HL-60 (cell line): ENCODE results near the gene BCL6.

Experiments used
- DNase-seq, 2 experiments: peaks; one replicate each; pipeline ENCODE4 v3.0.0-alpha.2; 2010 to 2020; ENCODE audit warnings: low read depth in 1 of 2, low spot score in 1 of 2
- H3K27ac ChIP-seq: fragments of 250-450 bp; sonication (Bioruptor Pico); replicated peaks from 2 replicates; pipeline ENCODE4 v1.5.1; 2020; ENCODE audit warnings: mild to moderate bottlenecking, moderate library complexity
- H3K27me3 ChIP-seq: fragments of 250-450 bp; sonication (Bioruptor Pico); 2 replicates; pipeline ENCODE4 v1.5.1; 2021; ENCODE audit warnings: mild to moderate bottlenecking, moderate library complexity; ENCODE audit not compliant: insufficient read depth, poor library complexity, severe bottlenecking
- H3K4me3 ChIP-seq: replicated peaks from 2 replicates; pipeline ENCODE4 v1.5.1; 2011; ENCODE audit warnings: mild to moderate bottlenecking, control low read depth, low read length; ENCODE audit not compliant: insufficient read depth
- GABPA ChIP-seq: IDR thresholded peaks from 2 replicates; pipeline ENCODE4 v1.6.1; 2012; ENCODE audit warnings: low read depth
- POLR2AphosphoS5 ChIP-seq: IDR thresholded peaks from 2 replicates; pipeline ENCODE4 v1.6.1; 2012; ENCODE audit warnings: low read depth
- REST ChIP-seq: IDR thresholded peaks from 2 replicates; pipeline ENCODE4 v1.6.1; 2012; ENCODE audit warnings: low read depth; ENCODE audit not compliant: insufficient replicate concordance
- SPI1 ChIP-seq: IDR thresholded peaks from 2 replicates; pipeline ENCODE4 v1.6.1; 2012; ENCODE audit warnings: low read depth, mild to moderate bottlenecking, borderline replicate concordance
- TF ChIP-seq, protein P1 (sequence below): IDR thresholded peaks from one replicate; pipeline ENCODE4 v1.5.1; 2011; ENCODE audit warnings: low read length, control low read depth, inconsistent platforms; ENCODE audit not compliant: insufficient read depth

The BCL6 gene

DNA sequence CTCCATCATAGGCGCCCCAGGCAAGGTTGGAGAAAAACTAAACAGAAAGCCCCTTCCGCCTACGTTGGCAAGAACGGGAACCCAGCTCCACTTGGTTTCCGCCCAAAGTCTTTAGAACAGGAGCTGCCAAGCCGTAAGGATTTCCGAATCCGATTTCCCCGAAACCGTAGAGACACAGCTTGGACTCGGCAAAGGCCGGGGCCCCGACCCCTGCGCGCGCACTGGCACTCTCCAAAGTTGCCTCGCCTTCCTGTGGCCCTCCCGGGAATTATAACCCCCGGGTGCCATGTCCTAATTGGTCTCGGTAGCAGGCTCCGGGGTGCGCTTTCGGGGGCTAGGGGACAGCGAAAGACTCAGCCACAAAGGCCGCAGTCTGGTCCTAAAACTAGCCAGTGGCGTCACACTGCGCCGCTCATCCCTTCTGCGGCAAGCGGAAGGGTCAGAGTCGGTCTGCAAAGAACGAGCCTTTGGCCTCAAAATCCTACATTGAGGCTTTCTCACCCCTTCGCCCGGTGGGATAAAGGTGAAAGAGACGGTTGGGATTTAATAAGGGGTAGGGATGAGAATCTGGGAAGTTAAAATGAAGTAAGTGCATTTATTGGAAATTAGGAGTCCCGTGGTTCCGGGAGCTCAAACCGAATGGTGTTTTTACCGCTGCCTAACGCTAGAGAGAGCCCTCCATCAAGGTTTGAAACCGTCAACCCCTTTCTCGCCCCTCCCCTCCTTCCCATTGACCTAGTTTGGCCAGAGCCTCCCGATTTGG is 6.8 kb downstream of the BCL6 start:
- Histone ChIP-seq H3K27me3 (no peaks in the 10 kb centered on the region), H3K4me3 (peak overlapping the region; percentile 57), H3K27ac (peak overlapping the region; percentile 50)
- TF ChIP-seq POLR2AphosphoS5 (no peak; the same call in 1 of the 2 replicates), GABPA (peak; percentile 30; the same call in 1 of the 2 replicates), REST (no peak), SPI1 (no peak)
- TF ChIP-seq, protein P1, sequence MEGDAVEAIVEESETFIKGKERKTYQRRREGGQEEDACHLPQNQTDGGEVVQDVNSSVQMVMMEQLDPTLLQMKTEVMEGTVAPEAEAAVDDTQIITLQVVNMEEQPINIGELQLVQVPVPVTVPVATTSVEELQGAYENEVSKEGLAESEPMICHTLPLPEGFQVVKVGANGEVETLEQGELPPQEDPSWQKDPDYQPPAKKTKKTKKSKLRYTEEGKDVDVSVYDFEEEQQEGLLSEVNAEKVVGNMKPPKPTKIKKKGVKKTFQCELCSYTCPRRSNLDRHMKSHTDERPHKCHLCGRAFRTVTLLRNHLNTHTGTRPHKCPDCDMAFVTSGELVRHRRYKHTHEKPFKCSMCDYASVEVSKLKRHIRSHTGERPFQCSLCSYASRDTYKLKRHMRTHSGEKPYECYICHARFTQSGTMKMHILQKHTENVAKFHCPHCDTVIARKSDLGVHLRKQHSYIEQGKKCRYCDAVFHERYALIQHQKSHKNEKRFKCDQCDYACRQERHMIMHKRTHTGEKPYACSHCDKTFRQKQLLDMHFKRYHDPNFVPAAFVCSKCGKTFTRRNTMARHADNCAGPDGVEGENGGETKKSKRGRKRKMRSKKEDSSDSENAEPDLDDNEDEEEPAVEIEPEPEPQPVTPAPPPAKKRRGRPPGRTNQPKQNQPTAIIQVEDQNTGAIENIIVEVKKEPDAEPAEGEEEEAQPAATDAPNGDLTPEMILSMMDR: peak; percentile 79
- peak; percentile 81 to 82 for DNase-seq

DNA sequence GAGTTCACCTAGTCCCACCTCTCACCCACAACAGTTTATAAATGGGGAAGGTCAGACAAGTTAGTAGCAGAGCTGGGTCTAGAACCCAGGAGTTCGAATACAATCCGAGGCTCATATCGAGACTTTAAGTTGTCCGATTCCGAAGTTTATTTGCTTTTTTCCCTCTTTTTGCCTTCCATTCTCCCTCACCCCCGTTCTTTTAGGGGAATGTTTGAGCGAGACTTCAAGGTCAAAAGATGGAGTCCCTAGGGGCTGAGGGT is 7.3 kb downstream of the BCL6 start:
- DNase-seq: no peak
- H3K27me3 ChIP-seq: no peaks in the 10 kb centered on the region
- H3K4me3 ChIP-seq: peak overlapping the region; percentile 57
- peak overlapping the region; percentile 50 for H3K27ac ChIP-seq
- no peak for TF ChIP-seq POLR2AphosphoS5
- TF ChIP-seq REST: no peak
- TF ChIP-seq SPI1: no peak
- TF ChIP-seq GABPA: no peak
- TF ChIP-seq, protein P1: no peak

GRCh38 chr3:187737368-187738070 is 7.7 kb downstream of the BCL6 start:
- Histone ChIP-seq H3K27me3 (no peaks in the 10 kb centered on the region), H3K27ac (no peak overlapping the region), H3K4me3 (peak overlapping the region; percentile 57)
- peak; percentile 23 to 37 for DNase-seq
- TF ChIP-seq, protein P1: no peak
- no peak for TF ChIP-seq REST
- TF ChIP-seq POLR2AphosphoS5: no peak; the same call in 1 of the 2 replicates
- TF ChIP-seq SPI1: no peak
- TF ChIP-seq GABPA: no peak
